Measurements from ENCODE around the gene CHD8.

Gene CHD8

GRCh38 chr14:21436567-21437062, 19.3 kb downstream of the CHD8 start:
- H3K9ac ChIP-seq (ENCODE audit: low read length) = peak overlapping the region; percentile 74
- no peaks in the 10 kb centered on the region for H3F3A ChIP-seq (ENCODE audit: insufficient read depth, low read length)
- H3K27ac ChIP-seq (ENCODE audit: low read depth, low read length, poor library complexity, severe bottlenecking) = no peak overlapping the region
- H2AFZ ChIP-seq (ENCODE audit: low read length) = no peak overlapping the region
- H3K4me2 ChIP-seq (ENCODE audit: low read length) = peak overlapping the region; percentile 91
- H3K27me3 ChIP-seq (ENCODE audit: insufficient read depth, low read length) = no peaks in the 10 kb centered on the region
- no peaks in the 10 kb centered on the region for H3K9me2 ChIP-seq (ENCODE audit: low read depth, low read length)
- peaks cover 19% of the 10 kb centered on the region for H3K4me1 ChIP-seq (ENCODE audit: insufficient read depth, low read length, severe bottlenecking)
- no peaks in the 10 kb centered on the region for H3K9me3 ChIP-seq (ENCODE audit: low read length)
- peak overlapping the region; percentile 76 for H3K4me3 ChIP-seq (ENCODE audit: low read depth, low read length, poor library complexity, severe bottlenecking)
- H4K20me1 ChIP-seq (ENCODE audit: insufficient read depth, low read length) = no peaks in the 10 kb centered on the region
- peaks cover 8% of the 10 kb centered on the region for H3K36me3 ChIP-seq (ENCODE audit: insufficient read depth, low read length)
- peaks cover 73% of the 10 kb centered on the region for H3K79me2 ChIP-seq (ENCODE audit: insufficient read depth, low read length)
- TF ChIP-seq CTCF (IDR thresholded peaks at IDR 0.05; ENCODE audit: low read length) (no peak), EZH2 (IDR thresholded peaks at IDR 0.05; ENCODE audit: borderline replicate concordance, low read length) (no peak)

- no peaks in the 10 kb centered on the region for H3K27me3 ChIP-seq (ENCODE audit: insufficient read depth, low read length)
- TF ChIP-seq EZH2 (IDR thresholded peaks at IDR 0.05; ENCODE audit: borderline replicate concordance, low read length) (no peak), CTCF (IDR thresholded peaks at IDR 0.05; ENCODE audit: low read length) (no peak)
- no peak overlapping the region for H3K4me2 ChIP-seq (ENCODE audit: low read length)
- no peaks in the 10 kb centered on the region for H3K9me3 ChIP-seq (ENCODE audit: low read length)
- H3K9me2 ChIP-seq (ENCODE audit: low read depth, low read length) = no peaks in the 10 kb centered on the region
- H3K79me2 ChIP-seq (ENCODE audit: insufficient read depth, low read length) = peaks cover 46% of the 10 kb centered on the region
- no peaks in the 10 kb centered on the region for H4K20me1 ChIP-seq (ENCODE audit: insufficient read depth, low read length)
- no peak overlapping the region for H3K9ac ChIP-seq (ENCODE audit: low read length)
- peaks cover 8% of the 10 kb centered on the region for H3K4me1 ChIP-seq (ENCODE audit: insufficient read depth, low read length, severe bottlenecking)
- no peak overlapping the region for H2AFZ ChIP-seq (ENCODE audit: low read length)
- H3K36me3 ChIP-seq (ENCODE audit: insufficient read depth, low read length) = peaks cover 61% of the 10 kb centered on the region
- no peak overlapping the region for H3K27ac ChIP-seq (ENCODE audit: low read depth, low read length, poor library complexity, severe bottlenecking)
- H3F3A ChIP-seq (ENCODE audit: insufficient read depth, low read length) = no peaks in the 10 kb centered on the region
- H3K4me3 ChIP-seq (ENCODE audit: low read depth, low read length, poor library complexity, severe bottlenecking) = no peak overlapping the region
Observed at GRCh38 chr14:21431126-21431525, 24.8 kb downstream of the CHD8 start.

- H3K27ac ChIP-seq (ENCODE audit: low read depth, low read length, poor library complexity, severe bottlenecking) = no peak overlapping the region
- no peak overlapping the region for H2AFZ ChIP-seq (ENCODE audit: low read length)
- TF ChIP-seq CTCF (IDR thresholded peaks at IDR 0.05; ENCODE audit: low read length) (no peak), EZH2 (IDR thresholded peaks at IDR 0.05; ENCODE audit: borderline replicate concordance, low read length) (no peak)
- no peak overlapping the region for H3K4me3 ChIP-seq (ENCODE audit: low read depth, low read length, poor library complexity, severe bottlenecking)
- H3K9me2 ChIP-seq (ENCODE audit: low read depth, low read length) = no peaks in the 10 kb centered on the region
- H3K9ac ChIP-seq (ENCODE audit: low read length) = no peak overlapping the region
- H3K9me3 ChIP-seq (ENCODE audit: low read length) = no peaks in the 10 kb centered on the region
- H3F3A ChIP-seq (ENCODE audit: insufficient read depth, low read length) = no peaks in the 10 kb centered on the region
- no peaks in the 10 kb centered on the region for H4K20me1 ChIP-seq (ENCODE audit: insufficient read depth, low read length)
- no peaks in the 10 kb centered on the region for H3K27me3 ChIP-seq (ENCODE audit: insufficient read depth, low read length)
- peaks cover 24% of the 10 kb centered on the region for H3K79me2 ChIP-seq (ENCODE audit: insufficient read depth, low read length)
- H3K4me2 ChIP-seq (ENCODE audit: low read length) = no peak overlapping the region
- no peaks in the 10 kb centered on the region for H3K4me1 ChIP-seq (ENCODE audit: insufficient read depth, low read length, severe bottlenecking)
- peaks cover 79% of the 10 kb centered on the region for H3K36me3 ChIP-seq (ENCODE audit: insufficient read depth, low read length)
Observed at GRCh38 chr14:21428930-21429329, 27.0 kb downstream of the CHD8 start.

Measured in OCI-LY1 (cell line).